B cell (primary cell): ENCODE results near the gene PSPC1. TPM values are rescaled to one million over a fixed set of nuclear protein-coding genes. Genes with fewer than 3 reads are reported as not detected.
A peak's percentile ranks its signal among the peaks of the same experiment; 100 is the strongest.
"Not testable (repeated sequence)": the region's sequence is repeated elsewhere in the genome, so short reads cannot be mapped to it uniquely, and the experiment has no call there.

Experiments
- ATAC-seq: fragments of 200-7000 bp; cut with Tn5 transposase; one replicate; pipeline ENCODE4 v1.10.0; 2021; ENCODE audit warnings: low read depth, mild to moderate bottlenecking, moderate number of reproducible peaks, moderate library complexity
- CTCF ChIA-PET: fragments of 350-600 bp; sonication (Branson Sonifier 250); formaldehyde crosslinking; loops from one replicate; lab custom pipeline; 2021; ENCODE audit warnings: antibody characterized with exemption, inconsistent platforms; lab: Charles Lee
- POLR2A ChIA-PET: fragments of 350-600 bp; sonication (Branson Sonifier 250); formaldehyde crosslinking; loops from one replicate; lab custom pipeline; 2021; ENCODE audit warnings: antibody characterized with exemption; lab: Charles Lee
- DNase-seq: peaks from one replicate; pipeline ENCODE4 v3.0.0; 2013
- H2AFZ ChIP-seq: 2 replicates; pipeline ENCODE4 v1.6.1; 2012; ENCODE audit warnings: mild to moderate bottlenecking, low read depth, low read length; ENCODE audit not compliant: insufficient read depth, poor library complexity, severe bottlenecking
- H3K27ac ChIP-seq, 2 donors: 1 replicate in 1 of 2; 2 replicates in 1 of 2; pipeline ENCODE4 v1.5.1; 2012 to 2013; ENCODE audit warnings: low read length in 2 of 2, mild to moderate bottlenecking in 2 of 2, moderate library complexity in 1 of 2
- H3K27me3 ChIP-seq, 4 experiments: fragments of 200-600 bp in 1 of 4; sonication (generic) in 1 of 4; replicated peaks in 1 of 4; 1 replicate in 2 of 4; 2 replicates in 2 of 4; pipeline versions ENCODE4 v1.6.1 to v1.7.0; 2013 to 2016; ENCODE audit warnings: low read length in 3 of 4, mild to moderate bottlenecking in 2 of 4, mixed read lengths in 1 of 4, moderate library complexity in 1 of 4; ENCODE audit not compliant: insufficient read depth in 4 of 4, control insufficient read depth in 3 of 4; ENCODE audit errors: control extremely low read depth in 1 of 4
- H3K36me3 ChIP-seq, 2 experiments: replicated peaks in 1 of 2; 1 replicate in 1 of 2; 2 replicates in 1 of 2; pipeline versions ENCODE4 v1.6.1 to v1.7.1; 2013; ENCODE audit warnings: low read length in 1 of 2; ENCODE audit not compliant: insufficient read depth in 2 of 2, control insufficient read depth in 1 of 2; ENCODE audit errors: control extremely low read depth in 1 of 2, extremely low read depth in 1 of 2
- H3K4me1 ChIP-seq, 2 donors: fragments of 200-600 bp in 1 of 2; sonication (generic) in 1 of 2; 1 replicate in 1 of 2; 2 replicates in 1 of 2; pipeline versions ENCODE4 v1.5.1 to v1.6.1; 2013 to 2017; ENCODE audit warnings: low read length in 2 of 2; ENCODE audit not compliant: control insufficient read depth in 2 of 2, insufficient read depth in 2 of 2
- H3K4me2 ChIP-seq: replicated peaks from 2 replicates; pipeline ENCODE3; 2012; ENCODE audit warnings: mild to moderate bottlenecking, low read depth, low read length; ENCODE audit not compliant: poor library complexity, severe bottlenecking
- H3K4me3 ChIP-seq, 5 experiments: fragments of 200-600 bp in 1 of 5; sonication (generic) in 1 of 5; 1 replicate in 3 of 5; 2 replicates in 2 of 5; pipeline versions ENCODE4 v1.5.1 to v1.7.0; 2011 to 2016; ENCODE audit warnings: low read length in 4 of 5, mild to moderate bottlenecking in 4 of 5, low read depth in 2 of 5, control low read depth in 1 of 5, moderate library complexity in 1 of 5; ENCODE audit not compliant: insufficient read depth in 1 of 5; ENCODE audit errors: control extremely low read depth in 1 of 5, extremely low read depth in 1 of 5
- H3K79me2 ChIP-seq: fragments of 200-600 bp; sonication (generic); one replicate; pipeline ENCODE4 v1.6.0; 2016; ENCODE audit warnings: low read length; ENCODE audit not compliant: control insufficient read depth, insufficient read depth
- H3K9ac ChIP-seq: fragments of 200-600 bp; sonication (generic); 2 replicates; pipeline ENCODE4 v1.6.1; 2017; ENCODE audit warnings: mild to moderate bottlenecking, low read length, moderate library complexity
- H3K9me3 ChIP-seq, 3 donors: one replicate each; pipeline versions ENCODE4 v1.6.1 to v1.7.1; 2013; ENCODE audit warnings: low read length in 2 of 3; ENCODE audit not compliant: control insufficient read depth in 2 of 3, insufficient read depth in 1 of 3; ENCODE audit errors: control extremely low read depth in 1 of 3
- H4K20me1 ChIP-seq: 2 replicates; pipeline ENCODE4 v1.6.0; 2012; ENCODE audit warnings: mild to moderate bottlenecking, low read length; ENCODE audit not compliant: insufficient read depth, control insufficient read depth, poor library complexity, severe bottlenecking
- H3K27ac Mint-ChIP-seq: one replicate; pipeline ENCODE4 v1.8.0; 2021; ENCODE audit warnings: mixed read lengths
- H3K27me3 Mint-ChIP-seq: one replicate; pipeline ENCODE4 v1.8.0; 2021; ENCODE audit warnings: mixed read lengths
- H3K4me1 Mint-ChIP-seq: one replicate; pipeline ENCODE4 v1.8.0; 2021; ENCODE audit warnings: mixed read lengths
- H3K4me3 Mint-ChIP-seq: one replicate; pipeline ENCODE4 v1.8.0; 2021; ENCODE audit warnings: mixed read lengths
- H3K9me3 Mint-ChIP-seq: one replicate; pipeline ENCODE4 v1.8.0; 2022; ENCODE audit warnings: mixed read lengths; ENCODE audit not compliant: insufficient read depth
- EZH2 ChIP-seq: IDR thresholded peaks from 2 replicates; pipeline ENCODE4 v1.6.1; 2012; ENCODE audit warnings: borderline replicate concordance, low read depth, mild to moderate bottlenecking, moderate library complexity, low read length; ENCODE audit not compliant: insufficient read depth, poor library complexity, severe bottlenecking
- WGBS: methylation state at CpG from one replicate; pipeline ENCODE4 v1.1.5; 2013; ENCODE audit warnings: missing lambda C conversion rate; ENCODE audit not compliant: insufficient coverage; 5-methylcytosine and 5-hydroxymethylcytosine counted together
- intact Hi-C: fragments of 100-400 bp; cut with micrococcal nuclease; formaldehyde crosslinking; loops from one replicate; pipeline ENCODE4 v1.10.0; 2022
- polyA minus RNA-seq: library from RNA; depleted of rRNA, polyadenylated mRNA; stranded (reverse); fragments of >200 nt; gene quantifications from 2 replicates; pipeline ENCODE4 v1.2.3, GENCODE V29; 2012
- polyA plus RNA-seq: library from polyadenylated mRNA; depleted of rRNA; stranded (reverse); fragments of >200 nt; gene quantifications from 2 replicates; pipeline ENCODE4 v1.2.3, GENCODE V29; 2012
- total RNA-seq, 2 donors: library from RNA; stranded (reverse); fragments of 120-200 nt in 1 of 2; gene quantifications; 1 replicate in 1 of 2; 2 replicates in 1 of 2; pipeline versions ENCODE4 v1.2.3 to v1.2.4, GENCODE V29; 2013 to 2022

Gene PSPC1
- total RNA-seq = 121 and 127 TPM in 2 replicates
- total RNA-seq (2013) = 87.8 TPM
- polyA plus RNA-seq = 55.3 and 64.9 TPM in 2 replicates
- polyA minus RNA-seq = 104 and 108 TPM in 2 replicates

DNA sequence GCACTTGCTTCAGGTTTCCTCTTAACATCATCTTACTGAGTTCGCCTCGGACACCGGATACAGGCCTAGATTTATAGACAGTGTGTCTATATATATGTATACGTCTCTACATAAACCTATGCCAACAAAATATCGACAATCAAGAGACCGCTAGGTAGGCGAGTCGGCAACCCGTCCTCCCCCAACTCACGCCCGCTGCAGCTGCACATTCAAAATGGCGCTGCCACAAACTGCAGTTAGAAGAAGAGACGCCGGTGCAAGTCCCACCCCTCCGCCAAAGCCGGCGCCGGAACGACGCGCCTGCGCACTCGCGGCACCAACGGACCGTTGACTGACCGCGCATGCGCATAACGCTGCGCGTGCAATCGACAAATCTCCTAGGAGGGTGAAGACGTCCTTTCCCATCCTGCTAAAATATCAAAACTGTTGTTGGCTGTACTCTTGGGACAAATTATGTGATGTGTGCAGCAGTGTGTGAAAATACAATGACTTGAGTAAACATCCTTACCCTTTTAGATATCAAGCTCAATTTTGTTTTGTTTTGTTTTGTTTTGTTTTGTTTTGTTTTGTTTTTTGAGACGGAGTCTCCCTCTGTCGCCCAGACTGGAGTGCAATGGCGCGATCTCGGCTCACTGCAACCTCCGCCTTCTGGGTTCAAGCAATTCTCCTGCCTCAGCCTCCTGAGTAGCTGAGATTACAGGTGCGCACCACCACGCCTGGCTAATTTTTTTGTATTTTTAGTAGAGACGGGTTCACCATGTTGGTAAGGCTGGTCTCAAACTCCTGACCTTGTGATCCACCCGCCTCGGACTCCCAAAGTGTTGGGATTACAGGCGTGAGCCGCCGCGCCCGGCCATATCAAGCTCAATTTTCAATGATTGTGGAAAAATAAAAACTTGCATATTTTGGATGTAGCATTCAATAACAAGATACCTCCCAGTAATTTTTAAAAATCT lies at the start of gene PSPC1:
Gene PSPC1, minus strand, starts transcription at position 219 of the 956 bp plus-strand sequence. Its CDS starts 188 bp downstream, at position 31.
- not testable (repeated sequence) for H3K36me3 ChIP-seq, H3K4me1 Mint-ChIP-seq, H3K9me3 Mint-ChIP-seq, H3K27me3 ChIP-seq, H3K27me3 Mint-ChIP-seq, H3K9me3 ChIP-seq, H3K4me1 ChIP-seq
- H3K4me2 ChIP-seq = peak within 1 kb of the TSS; percentile 82
- intact Hi-C loops = loop anchor here (2.0 to 5.0 kb wide), 4 partner anchors 80 to 379 kb away; partner anchors contain the start of genes GJA3, MPHOSPH8, ZMYM2 and ZMYM5
- peaks cover 19% of the 10 kb centered on the region for H4K20me1 ChIP-seq
- ChIA-PET CTCF (interaction anchor here (1.0 to 2.0 kb wide), 4 partner anchors 11 to 177 kb away, joined by 3 to 7 read pairs (median 3); partner anchors contain the start of genes MPHOSPH8 and ZMYM5), POLR2A (interaction anchor here (0.9 to 2.6 kb wide), 4 partner anchors 22 to 177 kb away, joined by 3 to 10 read pairs (median 4); partner anchors contain the start of gene ZMYM5)
- peak within 1 kb of the TSS; percentile 100 for H3K27ac Mint-ChIP-seq
- H3K79me2 ChIP-seq = peaks cover 27% of the 10 kb centered on the region
- H2AFZ ChIP-seq = peak within 1 kb of the TSS; percentile 79
- H3K4me3 Mint-ChIP-seq = peak within 1 kb of the TSS; percentile 98
- H3K4me3 ChIP-seq = peak within 1 kb of the TSS; percentile 91 to 98 (median 98)
- ATAC-seq (peak; percentile 93), DNase-seq (peak; percentile 96)
- peak within 1 kb of the TSS; percentile 88 to 92 for H3K27ac ChIP-seq
- 17% methylated on average over 41 of the region's 50 CpGs for WGBS
- peak within 1 kb of the TSS; percentile 99 for H3K9ac ChIP-seq

DNA sequence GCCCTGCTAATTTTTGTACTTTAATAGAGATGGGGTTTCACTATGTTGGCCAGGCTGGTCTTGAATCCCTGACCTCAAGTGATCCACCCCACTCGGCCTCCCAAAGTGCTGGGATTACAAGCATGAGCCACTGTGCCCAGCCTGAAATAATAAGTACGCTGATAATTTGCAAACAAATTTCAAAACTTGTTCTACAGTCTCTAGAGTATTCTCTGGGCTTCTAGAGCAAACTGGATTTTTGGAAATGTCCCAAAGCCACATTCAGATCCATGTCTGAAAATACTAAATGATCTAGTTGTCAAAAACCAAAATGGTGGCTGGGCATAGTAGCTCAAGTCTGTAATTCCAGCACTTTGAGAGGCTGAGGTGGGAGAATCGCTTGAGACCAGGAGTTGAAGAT lies 39.9 kb upstream of the PSPC1 start:
- no peaks in the 10 kb centered on the region for H4K20me1 ChIP-seq
- H3K4me1 ChIP-seq = no peaks in the 10 kb centered on the region
- DNase-seq (no peak), ATAC-seq (no peak)
- ChIA-PET CTCF (no interaction called here), POLR2A (no interaction called here)
- no peaks in the 10 kb centered on the region for H3K27me3 Mint-ChIP-seq
- H3K9me3 Mint-ChIP-seq = no peaks in the 10 kb centered on the region
- peaks cover 12% of the 10 kb centered on the region for H3K79me2 ChIP-seq
- intact Hi-C loops = no loop called here
- no peak overlapping the region for H3K4me2 ChIP-seq
- H3K27me3 ChIP-seq = no peaks in the 10 kb centered on the region
- no peaks in the 10 kb centered on the region for H3K4me1 Mint-ChIP-seq
- H3K9ac ChIP-seq = no peak overlapping the region
- H3K27ac ChIP-seq = no peak overlapping the region
- WGBS = 100% methylated on average over 1 of the region's 3 CpGs
- H3K9me3 ChIP-seq = peaks cover 0 to 4% (median 0%) of the 10 kb centered on the region in 3 donors
- peaks cover 0 to 26% of the 10 kb centered on the region in 2 experiments for H3K36me3 ChIP-seq
- H3K27ac Mint-ChIP-seq = no peak overlapping the region
- no peak for TF ChIP-seq EZH2
- no peak overlapping the region for H3K4me3 ChIP-seq
- H3K4me3 Mint-ChIP-seq = no peak overlapping the region
- no peak overlapping the region for H2AFZ ChIP-seq
